ENCODE measurements around the gene HEPH. TPM values are rescaled to one million over a fixed set of nuclear protein-coding genes. Genes with fewer than 3 reads are reported as not detected.
A peak's percentile ranks its signal among the peaks of the same experiment; 100 is the strongest.

Gene HEPH
- total RNA-seq, 3 donors from 2014 or later (not counting 1 experiment from before 2014, with no cell fraction given), result not detected

DNA sequence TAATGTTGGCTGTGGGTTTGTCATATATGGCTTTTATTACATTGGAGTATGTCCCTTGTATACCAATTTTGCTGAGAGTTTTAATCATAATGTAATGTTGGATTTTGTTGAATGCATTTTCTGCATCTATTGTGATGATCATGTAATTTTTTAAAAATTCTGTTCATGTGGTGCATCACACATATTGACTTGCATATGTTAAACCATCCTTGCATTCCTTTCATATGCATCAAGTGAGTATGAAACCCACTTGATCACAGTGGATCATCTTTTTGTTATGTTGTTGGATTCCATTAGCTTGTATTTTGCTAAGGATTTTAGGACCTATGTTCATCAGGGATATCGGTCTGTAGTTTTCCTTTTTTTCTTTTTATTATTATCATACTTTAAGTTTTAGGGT lies 12.1 kb downstream of the HEPH start:
- peaks cover 8 to 9% of the 10 kb centered on the region in 2 donors for H3K9me3 Mint-ChIP-seq

DNA sequence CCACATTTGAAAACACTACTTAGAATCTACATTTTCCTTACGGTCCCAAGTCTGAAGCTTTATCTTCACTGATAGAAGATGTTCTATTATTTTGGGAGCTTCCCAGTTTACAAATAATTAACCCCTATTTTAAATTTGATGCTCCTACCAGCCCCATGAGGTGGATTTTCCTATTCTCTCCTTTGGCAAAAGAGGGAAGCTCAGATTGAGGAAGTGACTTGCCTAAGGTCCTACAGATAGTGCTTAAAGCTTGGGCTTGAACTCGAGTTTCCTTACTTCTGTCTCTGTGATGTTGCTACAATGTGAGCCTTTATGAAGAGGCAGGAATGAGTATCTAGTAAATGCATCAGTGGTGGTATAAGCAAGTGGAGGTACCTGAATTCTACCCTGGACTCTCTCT lies 27.5 kb downstream of the HEPH start:
- no peaks in the 10 kb centered on the region for H3K9me3 ChIP-seq (ENCODE audit: control insufficient read depth, insufficient read depth, low read length)
- H3K36me3 ChIP-seq (ENCODE audit: control insufficient read depth, insufficient read depth, low read length), result no peaks in the 10 kb centered on the region
- intact Hi-C loops (cut with micrococcal nuclease), result no loop called here
- H3K27me3 Mint-ChIP-seq (ENCODE audit: low read depth in 2 of 2), result peaks cover 3 to 46% of the 10 kb centered on the region in 2 donors
- H3K27me3 ChIP-seq (ENCODE audit: control insufficient read depth, insufficient read depth, low read length), result no peaks in the 10 kb centered on the region
- no peaks in the 10 kb centered on the region for H3K4me1 ChIP-seq (ENCODE audit: control insufficient read depth, insufficient read depth, low read length)
- TF ChIP-seq, protein P1, sequence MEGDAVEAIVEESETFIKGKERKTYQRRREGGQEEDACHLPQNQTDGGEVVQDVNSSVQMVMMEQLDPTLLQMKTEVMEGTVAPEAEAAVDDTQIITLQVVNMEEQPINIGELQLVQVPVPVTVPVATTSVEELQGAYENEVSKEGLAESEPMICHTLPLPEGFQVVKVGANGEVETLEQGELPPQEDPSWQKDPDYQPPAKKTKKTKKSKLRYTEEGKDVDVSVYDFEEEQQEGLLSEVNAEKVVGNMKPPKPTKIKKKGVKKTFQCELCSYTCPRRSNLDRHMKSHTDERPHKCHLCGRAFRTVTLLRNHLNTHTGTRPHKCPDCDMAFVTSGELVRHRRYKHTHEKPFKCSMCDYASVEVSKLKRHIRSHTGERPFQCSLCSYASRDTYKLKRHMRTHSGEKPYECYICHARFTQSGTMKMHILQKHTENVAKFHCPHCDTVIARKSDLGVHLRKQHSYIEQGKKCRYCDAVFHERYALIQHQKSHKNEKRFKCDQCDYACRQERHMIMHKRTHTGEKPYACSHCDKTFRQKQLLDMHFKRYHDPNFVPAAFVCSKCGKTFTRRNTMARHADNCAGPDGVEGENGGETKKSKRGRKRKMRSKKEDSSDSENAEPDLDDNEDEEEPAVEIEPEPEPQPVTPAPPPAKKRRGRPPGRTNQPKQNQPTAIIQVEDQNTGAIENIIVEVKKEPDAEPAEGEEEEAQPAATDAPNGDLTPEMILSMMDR (IDR thresholded peaks at IDR 0.05), result no peak
- 50% methylated on average over 1 of the region's 2 CpGs for WGBS (ENCODE audit: insufficient coverage)
- H3K9me3 Mint-ChIP-seq, result no peaks in the 10 kb centered on the region
- no peak overlapping the region for H3K4me3 Mint-ChIP-seq
- H3K36me3 Mint-ChIP-seq, result no peaks in the 10 kb centered on the region
- H3K4me3 ChIP-seq (ENCODE audit: low read length), result no peak overlapping the region
- H3K27ac ChIP-seq (ENCODE audit: low read length), result no peak overlapping the region
- H3K27ac Mint-ChIP-seq, result no peak overlapping the region
- no peak for ATAC-seq
- DNase-seq, result no peak
- H3K4me1 Mint-ChIP-seq, result peaks cover 0 to 13% of the 10 kb centered on the region in 2 donors

More for the DNA sequence above, 12.1 kb downstream of the HEPH start:
- no peaks in the 10 kb centered on the region for H3K4me1 Mint-ChIP-seq
- Histone ChIP-seq H3K4me1 (ENCODE audit: control insufficient read depth, insufficient read depth, low read length) (no peaks in the 10 kb centered on the region), H3K9me3 (ENCODE audit: control insufficient read depth, insufficient read depth, low read length) (no peaks in the 10 kb centered on the region), H3K4me3 (ENCODE audit: low read length) (no peak overlapping the region), H3K27me3 (ENCODE audit: control insufficient read depth, insufficient read depth, low read length) (no peaks in the 10 kb centered on the region), H3K27ac (ENCODE audit: low read length) (no peak overlapping the region), H3K36me3 (ENCODE audit: control insufficient read depth, insufficient read depth, low read length) (no peaks in the 10 kb centered on the region)
- peaks cover 44% of the 10 kb centered on the region for H3K36me3 Mint-ChIP-seq
- intact Hi-C loops (cut with micrococcal nuclease), result no loop called here
- DNase-seq (no peak), ATAC-seq (no peak)
- no peak overlapping the region for H3K4me3 Mint-ChIP-seq
- WGBS (ENCODE audit: insufficient coverage), result no CpG with 5 or more reads among the region's 1 CpG
- TF ChIP-seq, protein P1 (IDR thresholded peaks at IDR 0.05), result no peak
- peaks cover 0 to 8% of the 10 kb centered on the region in 2 donors for H3K27me3 Mint-ChIP-seq (ENCODE audit: low read depth in 2 of 2)
- H3K27ac Mint-ChIP-seq, result no peak overlapping the region

DNA sequence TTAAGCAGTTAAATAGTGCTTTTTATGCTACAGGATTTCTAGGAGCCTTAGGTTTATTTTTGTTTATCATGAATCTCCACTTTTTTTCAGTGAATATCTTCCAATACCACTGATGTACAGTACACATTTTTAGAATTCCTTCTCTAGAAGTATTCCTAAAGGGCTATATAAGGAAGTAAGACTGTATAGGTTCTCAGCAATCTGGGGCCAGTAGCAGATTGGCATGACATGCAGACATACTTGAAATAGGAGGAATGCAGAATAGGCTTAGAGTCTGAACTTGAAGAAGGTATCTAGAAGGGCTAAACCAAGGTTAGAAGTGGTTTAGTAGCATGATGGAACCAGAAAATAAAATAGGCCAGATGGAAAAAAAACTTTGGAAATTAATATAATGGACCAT lies 29.8 kb downstream of the HEPH start:
- H3K9me3 ChIP-seq (ENCODE audit: control insufficient read depth, insufficient read depth, low read length), result no peaks in the 10 kb centered on the region
- H3K4me3 ChIP-seq (ENCODE audit: low read length), result no peak overlapping the region
- Mint-ChIP-seq H3K4me3 (no peak overlapping the region), H3K36me3 (no peaks in the 10 kb centered on the region), H3K27me3 (ENCODE audit: low read depth in 2 of 2) (peaks cover 3 to 34% of the 10 kb centered on the region in 2 donors), H3K27ac (no peak overlapping the region), H3K9me3 (no peaks in the 10 kb centered on the region), H3K4me1 (peaks cover 0 to 13% of the 10 kb centered on the region in 2 donors)
- no peak for ATAC-seq
- no peaks in the 10 kb centered on the region for H3K27me3 ChIP-seq (ENCODE audit: control insufficient read depth, insufficient read depth, low read length)
- no peak overlapping the region for H3K27ac ChIP-seq (ENCODE audit: low read length)
- intact Hi-C loops (cut with micrococcal nuclease), result no loop called here
- no peaks in the 10 kb centered on the region for H3K36me3 ChIP-seq (ENCODE audit: control insufficient read depth, insufficient read depth, low read length)
- H3K4me1 ChIP-seq (ENCODE audit: control insufficient read depth, insufficient read depth, low read length), result no peaks in the 10 kb centered on the region
- no peak for DNase-seq
- TF ChIP-seq, protein P1 (IDR thresholded peaks at IDR 0.05), result no peak

DNA sequence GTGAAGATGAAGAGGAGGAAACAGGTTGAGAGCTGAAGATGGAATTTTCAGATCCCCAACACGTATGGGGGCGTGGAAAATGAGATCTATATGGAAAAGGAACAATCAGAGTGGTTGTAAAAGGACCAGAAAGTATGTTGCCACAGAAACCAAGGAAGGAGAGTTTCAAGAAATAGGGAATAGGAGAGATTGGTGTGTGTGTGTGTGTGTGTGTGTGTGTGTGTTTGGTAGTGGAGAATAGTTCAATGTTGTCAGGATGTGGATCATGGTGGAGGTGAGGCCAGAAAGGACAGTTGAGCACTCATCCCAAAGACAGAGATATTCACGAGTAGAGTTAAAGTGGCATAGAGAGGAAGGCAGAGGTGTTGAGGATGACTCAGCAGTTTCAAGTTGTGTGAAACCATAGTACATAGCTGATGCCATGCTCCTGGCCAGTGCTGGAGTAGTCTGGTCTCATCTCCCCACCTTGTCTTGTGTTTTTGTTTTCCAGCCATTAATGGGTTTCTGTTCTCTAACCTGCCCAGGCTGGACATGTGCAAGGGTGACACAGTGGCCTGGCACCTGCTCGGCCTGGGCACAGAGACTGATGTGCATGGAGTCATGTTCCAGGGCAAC lies 36.1 kb downstream of the HEPH start:
- ATAC-seq (peak in 1 of 3 donors; percentile 61), DNase-seq (no peak)
- Histone ChIP-seq H3K4me1 (ENCODE audit: control insufficient read depth, insufficient read depth, low read length) (no peaks in the 10 kb centered on the region), H3K9me3 (ENCODE audit: control insufficient read depth, insufficient read depth, low read length) (no peaks in the 10 kb centered on the region), H3K36me3 (ENCODE audit: control insufficient read depth, insufficient read depth, low read length) (no peaks in the 10 kb centered on the region), H3K27me3 (ENCODE audit: control insufficient read depth, insufficient read depth, low read length) (no peaks in the 10 kb centered on the region), H3K27ac (ENCODE audit: low read length) (no peak overlapping the region), H3K4me3 (ENCODE audit: low read length) (no peak overlapping the region)
- Mint-ChIP-seq H3K9me3 (no peaks in the 10 kb centered on the region), H3K4me3 (no peak overlapping the region), H3K27me3 (ENCODE audit: low read depth in 2 of 2) (peaks cover 6 to 28% of the 10 kb centered on the region in 2 donors), H3K27ac (peak overlapping the region in 1 of 2 donors; percentile 13), H3K4me1 (peaks cover 19 to 26% of the 10 kb centered on the region in 2 donors), H3K36me3 (no peaks in the 10 kb centered on the region)
- 70% methylated on average over 4 of the region's 4 CpGs for WGBS (ENCODE audit: insufficient coverage)
- TF ChIP-seq, protein P1 (IDR thresholded peaks at IDR 0.05), result no peak
- intact Hi-C loops (cut with micrococcal nuclease), result no loop called here

Data from natural killer cell (primary cell).